Activated naive CD4-positive, alpha-beta T cell treated with anti-CD3 and anti-CD28 coated beads for 36 hours (primary cell): ENCODE measurements around the gene AGMO. TPM values are rescaled to one million over a fixed set of nuclear protein-coding genes. Genes with fewer than 3 reads are reported as not detected.
"Not testable (repeated sequence)": the region's sequence is repeated elsewhere in the genome, so short reads cannot be mapped to it uniquely, and the experiment has no call there.

Experiments used
- CTCF ChIA-PET: fragments of 350-600 bp; sonication (Branson Sonifier 250); formaldehyde crosslinking; loops from one replicate; lab custom pipeline; 2021; ENCODE audit warnings: antibody characterized with exemption; lab: Charles Lee
- DNase-seq: peaks from one replicate; pipeline ENCODE4 v3.0.0-alpha.2; 2020
- H3K27ac Mint-ChIP-seq: one replicate; pipeline ENCODE4 v1.8.0; 2021; ENCODE audit warnings: mild to moderate bottlenecking, mixed read lengths
- H3K27me3 Mint-ChIP-seq: one replicate; pipeline ENCODE4 v1.8.0; 2021; ENCODE audit warnings: low read depth, mixed read lengths
- H3K36me3 Mint-ChIP-seq: one replicate; pipeline ENCODE4 v1.8.0; 2021; ENCODE audit warnings: low read depth, mixed read lengths
- H3K4me1 Mint-ChIP-seq: one replicate; pipeline ENCODE4 v1.8.0; 2021; ENCODE audit warnings: low read depth, mixed read lengths
- H3K4me3 Mint-ChIP-seq: one replicate; pipeline ENCODE4 v1.8.0; 2021; ENCODE audit warnings: mild to moderate bottlenecking, moderate library complexity, mixed read lengths
- H3K9me3 Mint-ChIP-seq: one replicate; pipeline ENCODE4 v1.8.0; 2021; ENCODE audit warnings: mixed read lengths
- intact Hi-C: fragments of 100-400 bp; cut with micrococcal nuclease; formaldehyde crosslinking; loops from one replicate; pipeline ENCODE4 v1.15.1; 2023
- total RNA-seq, 2 experiments: library from RNA; stranded (reverse); gene quantifications; one replicate each; pipeline ENCODE4 v1.2.3, GENCODE V29; 2021

Gene AGMO
- total RNA-seq, 2 experiments from 2014 or later, result not detected

GRCh38 chr7:15313361-15313760, 248.5 kb downstream of the AGMO start:
- no peaks in the 10 kb centered on the region for H3K36me3 Mint-ChIP-seq
- no peaks in the 10 kb centered on the region for H3K4me1 Mint-ChIP-seq
- H3K4me3 Mint-ChIP-seq, result no peak overlapping the region
- H3K27ac Mint-ChIP-seq, result no peak overlapping the region
- intact Hi-C loops, result no loop called here
- DNase-seq, result no peak
- CTCF ChIA-PET, result no interaction called here
- peaks cover 3% of the 10 kb centered on the region for H3K9me3 Mint-ChIP-seq
- no peaks in the 10 kb centered on the region for H3K27me3 Mint-ChIP-seq

DNA sequence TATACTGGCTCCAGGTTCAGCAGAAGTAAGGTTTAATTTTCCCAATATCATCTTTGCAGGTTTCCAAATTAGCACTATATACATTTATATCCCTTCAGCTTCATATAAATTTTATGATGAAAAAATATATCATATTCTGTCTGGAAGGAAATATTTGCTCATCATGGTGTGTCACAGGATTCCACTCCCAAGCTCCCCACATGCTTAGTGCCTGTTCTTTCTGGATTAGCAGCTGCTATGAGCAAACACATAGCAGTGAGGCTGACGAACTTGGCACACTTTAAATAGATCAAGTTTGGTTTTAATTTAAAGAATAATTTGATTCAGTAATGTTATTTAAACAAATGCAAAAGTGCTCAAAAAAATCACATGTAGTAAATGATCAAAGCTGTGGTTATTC, 251.9 kb downstream of the AGMO start:
- no peaks in the 10 kb centered on the region for H3K27me3 Mint-ChIP-seq
- no peak overlapping the region for H3K4me3 Mint-ChIP-seq
- no peak for DNase-seq
- CTCF ChIA-PET, result no interaction called here
- intact Hi-C loops, result loop anchor here (10.0 kb wide), 1 partner anchor 1255 kb away; no protein-coding TSS in a partner anchor
- H3K36me3 Mint-ChIP-seq, result no peaks in the 10 kb centered on the region
- no peaks in the 10 kb centered on the region for H3K4me1 Mint-ChIP-seq
- peaks cover 3% of the 10 kb centered on the region for H3K9me3 Mint-ChIP-seq
- H3K27ac Mint-ChIP-seq, result no peak overlapping the region

DNA sequence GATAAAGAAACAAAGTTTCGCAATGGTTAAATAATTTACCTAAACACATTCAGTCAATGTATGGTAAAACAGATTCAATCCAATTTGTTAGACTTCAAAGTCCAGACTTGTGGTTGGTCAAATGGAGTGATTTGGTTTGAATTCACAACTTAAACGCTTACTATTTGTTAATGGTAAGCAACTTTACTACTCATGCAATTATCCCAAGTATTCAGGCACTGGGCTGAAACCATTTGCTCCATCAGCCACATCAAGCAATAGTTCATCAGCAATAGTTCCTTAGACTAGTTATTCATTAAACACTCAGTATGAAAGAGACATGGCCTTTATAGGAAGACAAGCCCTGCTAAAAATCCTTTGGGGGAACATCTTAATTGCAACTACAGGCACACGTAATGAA, 253.0 kb downstream of the AGMO start:
- intact Hi-C loops, result loop anchor here (10.0 kb wide), 1 partner anchor 1256 kb away; no protein-coding TSS in a partner anchor
- Mint-ChIP-seq H3K9me3 (no peaks in the 10 kb centered on the region), H3K4me3 (no peak overlapping the region), H3K27me3 (no peaks in the 10 kb centered on the region), H3K27ac (no peak overlapping the region), H3K4me1 (no peaks in the 10 kb centered on the region), H3K36me3 (no peaks in the 10 kb centered on the region)
- CTCF ChIA-PET, result no interaction called here
- no peak for DNase-seq

GRCh38 chr7:15306296-15306695, 255.5 kb downstream of the AGMO start:
- H3K27ac Mint-ChIP-seq, result no peak overlapping the region
- CTCF ChIA-PET, result no interaction called here
- H3K27me3 Mint-ChIP-seq, result no peaks in the 10 kb centered on the region
- no peak for DNase-seq
- no peaks in the 10 kb centered on the region for H3K9me3 Mint-ChIP-seq
- intact Hi-C loops, result loop anchor here (10.0 kb wide), 1 partner anchor 1259 kb away; no protein-coding TSS in a partner anchor
- H3K4me3 Mint-ChIP-seq, result no peak overlapping the region
- no peaks in the 10 kb centered on the region for H3K36me3 Mint-ChIP-seq
- no peaks in the 10 kb centered on the region for H3K4me1 Mint-ChIP-seq

GRCh38 chr7:15305002-15305600, 256.7 kb downstream of the AGMO start:
- CTCF ChIA-PET, result interaction anchor here (1.2 to 1.3 kb wide), 2 partner anchors 11 to 769 kb away, joined by 3 read pairs; no protein-coding TSS in a partner anchor
- H3K36me3 Mint-ChIP-seq, result no peaks in the 10 kb centered on the region
- no peaks in the 10 kb centered on the region for H3K4me1 Mint-ChIP-seq
- intact Hi-C loops, result loop anchor here (1.0 to 10.0 kb wide), 3 partner anchors 416 to 1260 kb away; no protein-coding TSS in a partner anchor
- no peak overlapping the region for H3K27ac Mint-ChIP-seq
- H3K9me3 Mint-ChIP-seq, result no peaks in the 10 kb centered on the region
- DNase-seq, result peak; percentile 13
- H3K27me3 Mint-ChIP-seq, result no peaks in the 10 kb centered on the region
- H3K4me3 Mint-ChIP-seq, result no peak overlapping the region

DNA sequence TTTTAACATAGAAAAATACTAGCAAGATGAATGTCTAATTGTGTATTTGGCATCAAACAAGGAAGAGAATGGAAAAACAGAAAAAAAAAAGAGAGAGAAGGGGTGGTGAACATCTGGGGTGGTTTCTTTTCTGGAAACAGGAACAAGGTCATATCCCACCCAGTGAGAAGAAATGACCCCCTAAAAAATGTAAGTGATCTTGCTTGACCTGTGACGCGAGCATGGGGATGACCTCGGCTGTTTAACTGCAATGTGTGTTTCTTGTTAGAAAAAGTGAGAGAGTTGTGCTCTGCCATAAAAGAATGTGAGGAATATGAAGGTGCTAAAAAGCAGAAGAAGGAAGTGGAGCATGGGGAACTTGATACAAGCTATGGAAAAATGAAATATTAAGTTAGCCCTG, 258.5 kb downstream of the AGMO start:
- intact Hi-C loops, result loop anchor here (10.0 kb wide), 1 partner anchor 1261 kb away; no protein-coding TSS in a partner anchor

DNA sequence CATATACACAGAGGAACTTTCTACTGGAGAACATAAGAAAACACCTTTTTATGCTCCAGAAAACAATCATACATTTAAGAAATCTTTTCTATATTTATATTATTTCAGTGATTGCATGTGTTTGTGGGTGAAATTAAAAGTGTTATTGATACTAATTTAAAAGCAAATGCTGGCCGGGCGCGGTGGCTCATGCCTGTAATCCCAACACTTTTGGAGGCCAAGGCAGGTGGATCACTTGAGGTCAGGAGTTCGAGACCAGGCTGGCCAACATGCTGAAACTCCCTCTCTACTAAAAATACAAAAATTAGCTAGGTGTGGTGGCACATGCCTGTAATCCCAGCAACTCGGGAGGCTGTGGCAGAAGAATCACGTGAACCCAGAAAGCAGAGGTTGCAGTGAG, 260.8 kb downstream of the AGMO start:
- intact Hi-C loops, result loop anchor here (10.0 kb wide), 1 partner anchor 1264 kb away; no protein-coding TSS in a partner anchor
- CTCF ChIA-PET, result not testable (repeated sequence)

More for the DNA sequence above, 258.5 kb downstream of the AGMO start:
- Mint-ChIP-seq H3K27me3 (no peaks in the 10 kb centered on the region), H3K4me3 (no peak overlapping the region), H3K9me3 (no peaks in the 10 kb centered on the region), H3K27ac (no peak overlapping the region), H3K4me1 (no peaks in the 10 kb centered on the region), H3K36me3 (no peaks in the 10 kb centered on the region)
- no peak for DNase-seq
- CTCF ChIA-PET, result no interaction called here

GRCh38 chr7:15292138-15292537, 269.7 kb downstream of the AGMO start:
- CTCF ChIA-PET, result no interaction called here

More for the DNA sequence above, 260.8 kb downstream of the AGMO start:
- H3K27ac Mint-ChIP-seq, H3K4me1 Mint-ChIP-seq, H3K27me3 Mint-ChIP-seq, DNase-seq, H3K36me3 Mint-ChIP-seq, H3K9me3 Mint-ChIP-seq, H3K4me3 Mint-ChIP-seq: not testable (repeated sequence)

DNA sequence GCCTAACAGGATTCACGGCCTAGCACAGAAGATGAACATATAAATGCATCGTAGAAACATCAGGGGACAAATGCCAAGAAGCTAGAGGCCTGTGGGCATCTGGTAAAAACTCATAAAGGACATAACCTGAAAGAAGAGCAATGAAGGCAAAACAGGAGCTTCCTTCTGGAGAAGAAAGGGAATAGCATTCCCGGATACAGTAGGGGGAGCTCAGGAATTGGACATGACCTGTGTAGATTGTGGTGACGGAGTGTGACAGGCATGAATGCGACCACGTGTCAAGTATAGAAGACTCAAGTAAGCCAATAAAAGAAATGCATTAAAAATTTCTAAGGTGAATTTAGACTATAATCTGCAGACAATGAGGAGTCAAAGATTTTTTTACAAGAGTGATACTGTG, 270.1 kb downstream of the AGMO start:
- no peaks in the 10 kb centered on the region for H3K36me3 Mint-ChIP-seq
- CTCF ChIA-PET, result no interaction called here
- H3K9me3 Mint-ChIP-seq, result no peaks in the 10 kb centered on the region
- no peaks in the 10 kb centered on the region for H3K4me1 Mint-ChIP-seq
- H3K27ac Mint-ChIP-seq, result no peak overlapping the region
- no peaks in the 10 kb centered on the region for H3K27me3 Mint-ChIP-seq
- intact Hi-C loops, result no loop called here
- DNase-seq, result no peak
- no peak overlapping the region for H3K4me3 Mint-ChIP-seq

More at GRCh38 chr7:15292138-15292537, 269.7 kb downstream of the AGMO start:
- Mint-ChIP-seq H3K27me3 (no peaks in the 10 kb centered on the region), H3K27ac (no peak overlapping the region), H3K4me1 (no peaks in the 10 kb centered on the region), H3K36me3 (no peaks in the 10 kb centered on the region), H3K9me3 (no peaks in the 10 kb centered on the region), H3K4me3 (no peak overlapping the region)
- DNase-seq, result no peak
- intact Hi-C loops, result no loop called here

- intact Hi-C loops, result no loop called here
- Mint-ChIP-seq H3K4me1 (no peaks in the 10 kb centered on the region), H3K27me3 (no peaks in the 10 kb centered on the region), H3K9me3 (peaks cover 10% of the 10 kb centered on the region), H3K27ac (no peak overlapping the region), H3K4me3 (no peak overlapping the region), H3K36me3 (no peaks in the 10 kb centered on the region)
- CTCF ChIA-PET, result no interaction called here
- DNase-seq, result no peak
Measured at GRCh38 chr7:15288741-15289140, 273.1 kb downstream of the AGMO start.

DNA sequence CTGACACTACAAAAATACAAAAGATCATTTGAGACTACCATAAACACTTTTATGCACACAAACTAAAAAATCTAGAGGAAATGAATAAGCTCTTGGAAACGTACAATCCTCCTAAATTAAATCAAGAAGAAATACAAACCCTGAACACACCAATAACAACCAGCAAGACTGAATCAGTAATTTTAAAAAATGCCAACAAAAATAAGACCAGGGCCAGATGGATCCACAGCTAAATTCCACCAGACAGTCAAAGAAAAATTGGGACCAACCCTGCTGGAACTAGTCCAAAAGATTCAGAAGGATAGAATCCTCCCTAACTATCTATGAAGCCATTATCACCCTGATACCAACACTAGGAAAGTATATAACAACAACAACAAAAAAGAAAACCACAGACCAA, 277.4 kb downstream of the AGMO start:
- intact Hi-C loops, result no loop called here
- H3K4me3 Mint-ChIP-seq, result no peak overlapping the region
- CTCF ChIA-PET, result no interaction called here
- no peak for DNase-seq
- peaks cover 27% of the 10 kb centered on the region for H3K9me3 Mint-ChIP-seq
- H3K27ac Mint-ChIP-seq, result no peak overlapping the region
- no peaks in the 10 kb centered on the region for H3K4me1 Mint-ChIP-seq
- H3K27me3 Mint-ChIP-seq, result no peaks in the 10 kb centered on the region
- H3K36me3 Mint-ChIP-seq, result no peaks in the 10 kb centered on the region

- H3K27ac Mint-ChIP-seq, result no peak overlapping the region
- H3K27me3 Mint-ChIP-seq, result no peaks in the 10 kb centered on the region
- no peaks in the 10 kb centered on the region for H3K4me1 Mint-ChIP-seq
- peaks cover 34% of the 10 kb centered on the region for H3K9me3 Mint-ChIP-seq
- H3K36me3 Mint-ChIP-seq, result no peaks in the 10 kb centered on the region
- CTCF ChIA-PET, result no interaction called here
- no peak overlapping the region for H3K4me3 Mint-ChIP-seq
- DNase-seq, result no peak
- intact Hi-C loops, result no loop called here
Measured at GRCh38 chr7:15280078-15280733, 281.6 kb downstream of the AGMO start.

DNA sequence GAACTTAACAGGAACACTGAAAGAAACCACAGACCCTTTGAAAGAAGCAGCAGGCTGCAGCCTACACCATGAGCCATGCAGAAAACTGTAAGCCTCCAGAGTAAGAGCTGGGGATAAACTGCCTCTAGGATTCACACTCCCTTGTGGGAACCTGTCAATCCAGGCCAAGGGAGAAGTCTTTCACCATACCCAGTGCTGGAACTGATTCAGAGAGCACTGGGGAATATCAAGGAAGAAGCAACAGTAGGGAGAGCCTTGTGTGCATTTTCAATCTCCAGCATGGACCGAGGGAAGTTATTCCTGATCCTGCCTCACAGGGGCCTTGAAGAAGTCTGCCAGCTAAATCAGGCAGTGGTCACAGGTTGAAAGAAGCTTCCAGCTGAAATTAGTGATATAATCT, 282.2 kb downstream of the AGMO start:
- no peaks in the 10 kb centered on the region for H3K36me3 Mint-ChIP-seq
- H3K4me3 Mint-ChIP-seq, result no peak overlapping the region
- no peaks in the 10 kb centered on the region for H3K4me1 Mint-ChIP-seq
- H3K9me3 Mint-ChIP-seq, result peaks cover 31% of the 10 kb centered on the region
- no peaks in the 10 kb centered on the region for H3K27me3 Mint-ChIP-seq
- intact Hi-C loops, result no loop called here
- H3K27ac Mint-ChIP-seq, result no peak overlapping the region
- CTCF ChIA-PET, result interaction anchor here (0.6 kb wide), 1 partner anchor 1108 kb away, joined by 3 read pairs; no protein-coding TSS in a partner anchor
- no peak for DNase-seq
